ENCODE results near the gene MACROD1.

DNA sequence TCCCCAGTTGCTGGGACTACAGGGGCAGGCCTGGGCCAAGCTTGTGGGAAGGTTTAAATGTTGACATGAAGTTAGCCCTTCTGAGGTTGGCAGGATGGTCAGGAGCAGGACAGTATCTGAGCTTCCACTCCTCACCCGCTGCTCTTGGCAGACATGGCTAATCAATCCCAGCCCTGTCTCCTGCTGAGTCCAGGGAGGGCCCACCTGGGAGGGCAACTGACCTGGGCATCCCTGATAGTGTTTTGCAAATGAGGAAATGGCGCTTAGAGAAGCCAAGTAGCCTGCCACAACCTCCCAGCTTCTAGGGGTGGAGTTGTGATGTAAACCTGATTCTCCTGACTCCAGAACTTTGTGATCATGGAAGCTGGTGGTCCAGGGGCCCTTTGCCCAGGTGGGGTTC lies 113.5 kb downstream of the MACROD1 start:
- TF ChIP-seq POLR2A (IDR thresholded peaks at IDR 0.05), result no peak
- TF ChIP-seq, protein P1, sequence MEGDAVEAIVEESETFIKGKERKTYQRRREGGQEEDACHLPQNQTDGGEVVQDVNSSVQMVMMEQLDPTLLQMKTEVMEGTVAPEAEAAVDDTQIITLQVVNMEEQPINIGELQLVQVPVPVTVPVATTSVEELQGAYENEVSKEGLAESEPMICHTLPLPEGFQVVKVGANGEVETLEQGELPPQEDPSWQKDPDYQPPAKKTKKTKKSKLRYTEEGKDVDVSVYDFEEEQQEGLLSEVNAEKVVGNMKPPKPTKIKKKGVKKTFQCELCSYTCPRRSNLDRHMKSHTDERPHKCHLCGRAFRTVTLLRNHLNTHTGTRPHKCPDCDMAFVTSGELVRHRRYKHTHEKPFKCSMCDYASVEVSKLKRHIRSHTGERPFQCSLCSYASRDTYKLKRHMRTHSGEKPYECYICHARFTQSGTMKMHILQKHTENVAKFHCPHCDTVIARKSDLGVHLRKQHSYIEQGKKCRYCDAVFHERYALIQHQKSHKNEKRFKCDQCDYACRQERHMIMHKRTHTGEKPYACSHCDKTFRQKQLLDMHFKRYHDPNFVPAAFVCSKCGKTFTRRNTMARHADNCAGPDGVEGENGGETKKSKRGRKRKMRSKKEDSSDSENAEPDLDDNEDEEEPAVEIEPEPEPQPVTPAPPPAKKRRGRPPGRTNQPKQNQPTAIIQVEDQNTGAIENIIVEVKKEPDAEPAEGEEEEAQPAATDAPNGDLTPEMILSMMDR (IDR thresholded peaks at IDR 0.05), result no peak
- no peak for TF ChIP-seq POLR2AphosphoS5 (IDR thresholded peaks at IDR 0.05; ENCODE audit: insufficient read depth in 1 of 2, low read depth in 1 of 2)
